Measurements from ENCODE around the gene GNG8. TPM values are rescaled to one million over a fixed set of nuclear protein-coding genes. Genes with fewer than 3 reads are reported as not detected.

Gene GNG8
- polyA plus RNA-seq, 3 donors = not detected

- 68 to 86% (median 79%) methylated on average over 3 of the region's 3 CpGs for WGBS, 3 donors
- H3K27ac ChIP-seq (ENCODE audit: low read depth, low read length) = no peak overlapping the region
Measured at GRCh38 chr19:46591870-46592269, 44.1 kb downstream of the GNG8 start.

- no peak overlapping the region for H3K27ac ChIP-seq (ENCODE audit: low read depth, low read length)
- 93 to 100% (median 95%) methylated on average over 4 of the region's 4 CpGs for WGBS, 3 donors
Measured at GRCh38 chr19:46591254-46591653, 44.7 kb downstream of the GNG8 start.

DNA sequence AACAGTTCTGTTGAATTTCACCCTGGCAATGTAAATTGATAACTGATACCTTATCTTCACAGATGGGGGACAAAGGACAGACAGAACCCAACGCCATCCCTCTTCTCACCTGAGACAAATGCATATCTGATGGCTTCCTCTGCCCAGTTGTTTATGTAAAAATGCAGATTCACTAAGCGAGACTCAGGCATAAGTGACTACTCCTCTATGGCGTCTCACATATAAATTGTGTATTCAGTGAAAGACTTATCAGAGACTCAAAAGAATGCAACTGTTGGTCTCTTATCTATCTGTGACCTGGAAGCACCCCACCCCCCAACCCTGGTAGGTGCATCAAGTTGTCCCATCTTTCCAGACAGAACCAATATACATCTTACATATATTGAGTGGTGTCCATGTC, 48.1 kb downstream of the GNG8 start:
- WGBS, 3 donors = 80 to 91% (median 87%) methylated on average over 3 of the region's 3 CpGs
- no peak overlapping the region for H3K27ac ChIP-seq (ENCODE audit: low read depth, low read length)

GRCh38 chr19:46586294-46586693, 49.7 kb downstream of the GNG8 start:
- WGBS, 3 donors = 84 to 91% (median 91%) methylated on average over 4 of the region's 4 CpGs
- no peak overlapping the region for H3K27ac ChIP-seq (ENCODE audit: low read depth, low read length)

- WGBS, 3 donors = 90 to 96% (median 95%) methylated on average over 1 of the region's 1 CpG
- no peak overlapping the region for H3K27ac ChIP-seq (ENCODE audit: low read depth, low read length)
Measured at GRCh38 chr19:46585539-46585938, 50.5 kb downstream of the GNG8 start.

Other genes starting within 250 kb of the GNG8 start
- gene CCDC8, start 222.6 kb downstream of the GNG8 start, polyA plus RNA-seq = 1 to 10 TPM; 1.1 to 8.9 (median 8.0) TPM
- gene PNMA8C, start 207.3 kb downstream of the GNG8 start, polyA plus RNA-seq = under 1 TPM in 1 of 3 donors, not detected in 2; 0.03 TPM
- 1 to 10 TPM in 2 of 3 donors, under 1 TPM in 1; 0.13 to 3.7 (median 2.2) TPM for gene PNMA8A, start 164.6 kb downstream of the GNG8 start, polyA plus RNA-seq
- gene PNMA8B, start 140.3 kb downstream of the GNG8 start, polyA plus RNA-seq = 1 to 10 TPM in 1 of 3 donors, under 1 TPM in 2; 0.79 to 1.9 (median 0.85) TPM
- gene CALM3, start 34.9 kb downstream of the GNG8 start, polyA plus RNA-seq = 100 to 1,000 TPM in 2 of 3 donors, 10 to 100 TPM in 1; 83.9 to 276 (median 115) TPM
- 1 to 10 TPM; 2.0 to 7.1 (median 3.5) TPM for gene PTGIR, start 11.1 kb downstream of the GNG8 start, polyA plus RNA-seq
- 1 to 10 TPM in 2 of 3 donors, under 1 TPM in 1; 0.41 to 3.6 (median 1.3) TPM for gene DACT3, start 25.0 kb upstream of the GNG8 start, polyA plus RNA-seq
- 10 to 100 TPM; 20.4 to 41.5 (median 26.7) TPM for gene PRKD2, start 80.9 kb upstream of the GNG8 start, polyA plus RNA-seq
- gene FKRP, start 109.9 kb upstream of the GNG8 start, polyA plus RNA-seq = 10 to 100 TPM in 1 of 3 donors, 1 to 10 TPM in 2; 5.3 to 14.2 (median 6.7) TPM
- 10 to 100 TPM; 38.3 to 76.0 (median 59.2) TPM for gene STRN4, start 110.2 kb upstream of the GNG8 start, polyA plus RNA-seq
- gene SLC1A5, start 152.4 kb upstream of the GNG8 start, polyA plus RNA-seq = 100 to 1,000 TPM in 1 of 3 donors, 10 to 100 TPM in 2; 32.4 to 154 (median 56.9) TPM
- gene AP2S1, start 214.6 kb upstream of the GNG8 start, polyA plus RNA-seq = 100 to 1,000 TPM in 2 of 3 donors, 10 to 100 TPM in 1; 60.1 to 160 (median 151) TPM
- gene ARHGAP35, start 224.8 kb upstream of the GNG8 start, polyA plus RNA-seq = 10 to 100 TPM in 2 of 3 donors, 1 to 10 TPM in 1; 8.3 to 14.8 (median 13.4) TPM